Esophagus squamous epithelium (tissue), 4 donors: ENCODE results near the gene YEATS2.

ENCODE experiments used
- CTCF ChIP-seq, 6 experiments: fragments of 450-650 bp in 4 of 6; fragments of 200-600 bp in 2 of 6; sonication (generic) in 2 of 6; IDR thresholded peaks; one replicate each; pipeline ENCODE4 v1.5.1; 2016 to 2019; ENCODE audit warnings: antibody characterized with exemption in 6 of 6, mild to moderate bottlenecking in 4 of 6, moderate library complexity in 4 of 6
- POLR2A ChIP-seq, 4 donors: fragments of 450-650 bp; IDR thresholded peaks; one replicate each; pipeline ENCODE4 v1.6.1; 2017; ENCODE audit warnings: antibody characterized with exemption in 4 of 4, mild to moderate bottlenecking in 4 of 4, moderate library complexity in 3 of 4

GRCh38 chr3:183854318-183855035, 156.9 kb downstream of the YEATS2 start:
- TF ChIP-seq POLR2A (IDR thresholded peaks at IDR 0.05) (no peak), CTCF (IDR thresholded peaks at IDR 0.05) (no peak)
